Measurements from ENCODE around the gene TRMT44. TPM values are rescaled to one million over a fixed set of nuclear protein-coding genes. Genes with fewer than 3 reads are reported as not detected.

TRMT44 gene
- total and polyA plus RNA-seq, 2 of the 4 experiments (the other 2 are of a cell fraction) = 7.3 to 8.1 TPM

DNA sequence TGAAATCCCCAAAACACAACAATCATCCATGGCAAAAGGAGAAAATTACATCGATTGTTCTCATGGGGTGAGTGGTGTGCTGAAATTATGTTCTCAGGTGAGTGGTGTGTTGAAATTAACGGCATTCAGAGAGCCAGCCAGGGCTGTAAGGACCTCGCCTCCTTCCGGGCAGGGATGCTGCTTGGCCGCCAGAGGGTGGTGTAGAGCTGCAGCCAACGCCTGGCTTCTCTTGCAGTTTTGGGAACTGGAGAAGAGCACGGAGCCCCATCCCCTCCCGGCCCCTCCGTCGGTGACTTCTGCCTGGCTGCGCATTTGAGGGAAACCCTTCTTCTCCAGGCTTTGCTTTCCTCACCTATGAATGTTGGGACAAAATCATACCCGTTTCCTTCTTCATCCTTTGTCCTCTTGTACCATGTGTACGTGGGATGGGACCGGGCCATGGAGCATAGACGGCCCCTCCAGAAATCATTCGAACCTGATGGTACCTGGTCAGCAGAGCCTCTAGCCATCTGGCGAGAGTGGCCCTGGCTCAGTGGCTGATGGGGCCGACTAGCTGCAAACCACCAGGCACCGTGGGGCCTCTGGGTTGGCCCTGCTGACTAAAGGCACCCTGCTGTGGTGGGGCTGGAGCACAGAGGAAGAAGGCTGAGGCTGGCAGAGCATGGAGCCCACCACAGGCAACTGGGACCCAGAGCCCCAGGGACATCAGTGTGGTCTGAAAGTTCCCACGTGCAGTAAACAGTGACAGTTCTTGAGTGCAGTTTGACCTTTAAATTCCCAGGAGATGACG is 28.4 kb downstream of the TRMT44 start:
- H2BK5ac ChIP-seq (ENCODE audit: low read depth, low read length, poor library complexity, severe bottlenecking) = no peak overlapping the region
- ChIA-PET CTCF (interaction anchor here (0.6 to 1.8 kb wide), 7 partner anchors 15 to 128 kb away, joined by 3 to 6 read pairs (median 3); no protein-coding TSS in a partner anchor), POLR2A (ENCODE audit: unreplicated experiment) (no interaction called here)
- H2BK15ac ChIP-seq (ENCODE audit: low read depth, low read length) = no peak overlapping the region
- H4K8ac ChIP-seq (ENCODE audit: low read depth in 2 of 2, low read length in 2 of 2) = no peak overlapping the region
- ATAC-seq (ENCODE audit: low read depth) (peak; percentile 53), DNase-seq (peak; percentile 57)
- H3K9me1 ChIP-seq (ENCODE audit: insufficient read depth, low read length) = peaks cover 15% of the 10 kb centered on the region
- peaks cover 31% of the 10 kb centered on the region for H3K36me3 ChIP-seq (ENCODE audit: control insufficient read depth, insufficient read depth, low read length)
- H4K91ac ChIP-seq (ENCODE audit: insufficient read depth, low read depth, low read length) = no peak overlapping the region
- WGBS, 2 experiments (ENCODE audit: extremely low coverage in 2 of 2, insufficient read length in 1 of 2) = 88% methylated on average over 4 of the region's 21 CpGs; no CpG with 5 or more reads in 1 of the 2 experiments
- no peak overlapping the region for H4K5ac ChIP-seq (ENCODE audit: low read depth, low read length)
- H3K4ac ChIP-seq (ENCODE audit: low read depth, low read length) = no peak overlapping the region; the same call in 1 of the 2 replicates
- no peak overlapping the region for H3K14ac ChIP-seq (replicated peaks; ENCODE audit: low read depth, low read length)
- H3K4me1 ChIP-seq (ENCODE audit: control insufficient read depth, insufficient read depth, low read length) = peaks cover 22% of the 10 kb centered on the region
- no peak overlapping the region for H3K18ac ChIP-seq (ENCODE audit: low read depth, low read length)
- H3K9ac ChIP-seq (ENCODE audit: low read depth, low read length) = no peak overlapping the region
- no peaks in the 10 kb centered on the region for H3K9me3 ChIP-seq (ENCODE audit: control insufficient read depth, insufficient read depth, low read length)
- peaks cover 0 to 12% of the 10 kb centered on the region in 2 experiments; a peak in 1 of 4 replicates for H3K79me1 ChIP-seq (ENCODE audit: low read depth in 1 of 2, low read length in 2 of 2)
- H2BK20ac ChIP-seq (ENCODE audit: low read depth, low read length) = no peak overlapping the region
- H2AK5ac ChIP-seq (ENCODE audit: low read depth, low read length) = 0 out of 2 replicates have a peak overlapping the region, but pooled peaks have one; percentile 10
- H3K56ac ChIP-seq (ENCODE audit: extremely low read depth, insufficient read depth, low read length) = no peak overlapping the region
- no peak overlapping the region for H2AFZ ChIP-seq (replicated peaks; ENCODE audit: low read length, poor library complexity)
- dilution Hi-C loops (cut with HindIII; ENCODE audit: low sequenced_read_pairs, unreplicated experiment) (no loop called here), in situ Hi-C loops (cut with MboI; ENCODE audit: low sequenced_read_pairs) (no loop called here), intact Hi-C loops (cut with micrococcal nuclease) (loop anchor here (1.0 kb wide), 2 partner anchors 78 to 125 kb away; no protein-coding TSS in a partner anchor)
- no peak overlapping the region for H2BK120ac ChIP-seq (ENCODE audit: low read depth, low read length)
- H3K4me3 ChIP-seq (ENCODE audit: insufficient read depth, low read depth, low read length) = no peak overlapping the region
- H3K27ac ChIP-seq (ENCODE audit: insufficient read depth, low read length) = no peak overlapping the region
- peaks cover 28% of the 10 kb centered on the region for H4K20me1 ChIP-seq (ENCODE audit: insufficient read depth, low read length)
- no peaks in the 10 kb centered on the region for H3K27me3 ChIP-seq (ENCODE audit: control insufficient read depth, insufficient read depth, low read length)
- BruUV-seq (replicated peaks) = no TSS peak
- peak overlapping the region; percentile 47 for H2AK9ac ChIP-seq (replicated peaks; ENCODE audit: low read depth, low read length, poor library complexity)
- no peak overlapping the region for H3K4me2 ChIP-seq (ENCODE audit: low read depth, low read length)
- no peak overlapping the region for H3K23ac ChIP-seq (ENCODE audit: low read depth, low read length)
- TF ChIP-seq RCOR1 (IDR thresholded peaks at IDR 0.05; ENCODE audit: insufficient replicate concordance, low read length) (no peak), RFX5 (IDR thresholded peaks at IDR 0.05; ENCODE audit: low read depth, low read length) (no peak), FOS (IDR thresholded peaks at IDR 0.05; ENCODE audit: low read depth, low read length) (no peak), CEBPB (IDR thresholded peaks at IDR 0.05; ENCODE audit: low read depth, low read length) (no peak), SMC3 (IDR thresholded peaks at IDR 0.05; ENCODE audit: low read depth, low read length) (peak; percentile 95), MAFK (IDR thresholded peaks at IDR 0.05; ENCODE audit: low read depth, low read length) (no peak), RAD21 (IDR thresholded peaks at IDR 0.05; ENCODE audit: low read length) (peak; percentile 94), CHD1 (IDR thresholded peaks at IDR 0.05; ENCODE audit: low read depth, low read length) (no peak), BHLHE40 (IDR thresholded peaks at IDR 0.05; ENCODE audit: low read depth, low read length) (no peak), POLR2A (IDR thresholded peaks at IDR 0.05; ENCODE audit: low read depth, low read length) (no peak), NFE2L2 (IDR thresholded peaks at IDR 0.05; ENCODE audit: low read depth, low read length) (no peak)
- TF ChIP-seq, protein P1, sequence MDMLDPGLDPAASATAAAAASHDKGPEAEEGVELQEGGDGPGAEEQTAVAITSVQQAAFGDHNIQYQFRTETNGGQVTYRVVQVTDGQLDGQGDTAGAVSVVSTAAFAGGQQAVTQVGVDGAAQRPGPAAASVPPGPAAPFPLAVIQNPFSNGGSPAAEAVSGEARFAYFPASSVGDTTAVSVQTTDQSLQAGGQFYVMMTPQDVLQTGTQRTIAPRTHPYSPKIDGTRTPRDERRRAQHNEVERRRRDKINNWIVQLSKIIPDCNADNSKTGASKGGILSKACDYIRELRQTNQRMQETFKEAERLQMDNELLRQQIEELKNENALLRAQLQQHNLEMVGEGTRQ (IDR thresholded peaks at IDR 0.05; ENCODE audit: low read depth, low read length) = no peak
- TF ChIP-seq, protein P2, sequence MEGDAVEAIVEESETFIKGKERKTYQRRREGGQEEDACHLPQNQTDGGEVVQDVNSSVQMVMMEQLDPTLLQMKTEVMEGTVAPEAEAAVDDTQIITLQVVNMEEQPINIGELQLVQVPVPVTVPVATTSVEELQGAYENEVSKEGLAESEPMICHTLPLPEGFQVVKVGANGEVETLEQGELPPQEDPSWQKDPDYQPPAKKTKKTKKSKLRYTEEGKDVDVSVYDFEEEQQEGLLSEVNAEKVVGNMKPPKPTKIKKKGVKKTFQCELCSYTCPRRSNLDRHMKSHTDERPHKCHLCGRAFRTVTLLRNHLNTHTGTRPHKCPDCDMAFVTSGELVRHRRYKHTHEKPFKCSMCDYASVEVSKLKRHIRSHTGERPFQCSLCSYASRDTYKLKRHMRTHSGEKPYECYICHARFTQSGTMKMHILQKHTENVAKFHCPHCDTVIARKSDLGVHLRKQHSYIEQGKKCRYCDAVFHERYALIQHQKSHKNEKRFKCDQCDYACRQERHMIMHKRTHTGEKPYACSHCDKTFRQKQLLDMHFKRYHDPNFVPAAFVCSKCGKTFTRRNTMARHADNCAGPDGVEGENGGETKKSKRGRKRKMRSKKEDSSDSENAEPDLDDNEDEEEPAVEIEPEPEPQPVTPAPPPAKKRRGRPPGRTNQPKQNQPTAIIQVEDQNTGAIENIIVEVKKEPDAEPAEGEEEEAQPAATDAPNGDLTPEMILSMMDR (conservative IDR thresholded peaks at IDR 0.05; ENCODE audit: low read depth, low read length) = peak; percentile 94
- TF ChIP-seq, protein P3, sequence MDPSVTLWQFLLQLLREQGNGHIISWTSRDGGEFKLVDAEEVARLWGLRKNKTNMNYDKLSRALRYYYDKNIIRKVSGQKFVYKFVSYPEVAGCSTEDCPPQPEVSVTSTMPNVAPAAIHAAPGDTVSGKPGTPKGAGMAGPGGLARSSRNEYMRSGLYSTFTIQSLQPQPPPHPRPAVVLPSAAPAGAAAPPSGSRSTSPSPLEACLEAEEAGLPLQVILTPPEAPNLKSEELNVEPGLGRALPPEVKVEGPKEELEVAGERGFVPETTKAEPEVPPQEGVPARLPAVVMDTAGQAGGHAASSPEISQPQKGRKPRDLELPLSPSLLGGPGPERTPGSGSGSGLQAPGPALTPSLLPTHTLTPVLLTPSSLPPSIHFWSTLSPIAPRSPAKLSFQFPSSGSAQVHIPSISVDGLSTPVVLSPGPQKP (IDR thresholded peaks at IDR 0.05; ENCODE audit: borderline replicate concordance, low read depth, low read length) = no peak
